HG02798 (cell line): ENCODE measurements around the gene C20orf96.
A peak's percentile ranks its signal among the peaks of the same experiment; 100 is the strongest.
"Not testable (repeated sequence)": the region's sequence is repeated elsewhere in the genome, so short reads cannot be mapped to it uniquely, and the experiment has no call there.

Source experiments
- ATAC-seq: cut with Tn5 transposase; IDR thresholded peaks from one replicate; pipeline ENCODE4 v1.9.1; 2021; ENCODE audit warnings: mild to moderate bottlenecking; ENCODE audit not compliant: unreplicated experiment, poor library complexity

The C20orf96 gene

DNA sequence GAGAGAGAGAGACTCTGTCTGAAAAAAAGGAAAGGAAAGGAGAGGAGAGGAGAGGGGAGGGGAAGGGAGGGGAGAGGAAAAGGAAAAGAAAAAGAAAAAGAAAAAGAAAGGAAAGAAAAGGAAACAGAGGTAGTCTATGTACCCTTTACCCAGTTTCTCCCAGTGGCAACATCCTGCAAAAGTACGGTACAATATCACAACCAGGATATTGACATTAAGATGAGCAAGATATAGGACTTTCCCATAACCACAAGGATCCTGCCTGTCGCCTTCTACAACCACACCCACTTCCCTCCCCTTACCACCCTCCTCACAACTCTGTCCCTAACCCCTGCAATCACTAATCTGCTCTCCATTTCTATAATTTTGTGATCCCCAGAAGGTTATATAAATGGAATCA is 4.0 kb downstream of the C20orf96 start:
- ATAC-seq: no peak

DNA sequence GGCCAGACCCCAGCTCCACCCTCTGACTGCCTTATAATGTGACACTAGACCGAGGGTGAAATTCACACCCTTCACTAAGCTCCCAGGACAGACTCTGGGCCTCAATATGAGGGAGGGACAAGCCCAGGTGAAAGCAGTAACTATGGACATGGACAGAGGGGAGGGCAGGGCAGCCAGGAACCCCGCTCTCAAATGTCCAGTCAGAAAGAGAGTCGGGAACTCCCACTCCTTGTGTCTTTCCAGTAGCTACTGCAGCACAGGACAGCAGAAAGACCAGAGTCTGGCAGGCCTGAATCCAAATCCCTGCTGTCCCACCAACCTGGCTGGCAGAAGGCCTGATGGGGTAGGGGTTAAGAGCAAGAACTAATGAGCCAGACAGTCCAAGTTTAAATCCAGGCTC is 6.4 kb downstream of the C20orf96 start:
- ATAC-seq: no peak

DNA sequence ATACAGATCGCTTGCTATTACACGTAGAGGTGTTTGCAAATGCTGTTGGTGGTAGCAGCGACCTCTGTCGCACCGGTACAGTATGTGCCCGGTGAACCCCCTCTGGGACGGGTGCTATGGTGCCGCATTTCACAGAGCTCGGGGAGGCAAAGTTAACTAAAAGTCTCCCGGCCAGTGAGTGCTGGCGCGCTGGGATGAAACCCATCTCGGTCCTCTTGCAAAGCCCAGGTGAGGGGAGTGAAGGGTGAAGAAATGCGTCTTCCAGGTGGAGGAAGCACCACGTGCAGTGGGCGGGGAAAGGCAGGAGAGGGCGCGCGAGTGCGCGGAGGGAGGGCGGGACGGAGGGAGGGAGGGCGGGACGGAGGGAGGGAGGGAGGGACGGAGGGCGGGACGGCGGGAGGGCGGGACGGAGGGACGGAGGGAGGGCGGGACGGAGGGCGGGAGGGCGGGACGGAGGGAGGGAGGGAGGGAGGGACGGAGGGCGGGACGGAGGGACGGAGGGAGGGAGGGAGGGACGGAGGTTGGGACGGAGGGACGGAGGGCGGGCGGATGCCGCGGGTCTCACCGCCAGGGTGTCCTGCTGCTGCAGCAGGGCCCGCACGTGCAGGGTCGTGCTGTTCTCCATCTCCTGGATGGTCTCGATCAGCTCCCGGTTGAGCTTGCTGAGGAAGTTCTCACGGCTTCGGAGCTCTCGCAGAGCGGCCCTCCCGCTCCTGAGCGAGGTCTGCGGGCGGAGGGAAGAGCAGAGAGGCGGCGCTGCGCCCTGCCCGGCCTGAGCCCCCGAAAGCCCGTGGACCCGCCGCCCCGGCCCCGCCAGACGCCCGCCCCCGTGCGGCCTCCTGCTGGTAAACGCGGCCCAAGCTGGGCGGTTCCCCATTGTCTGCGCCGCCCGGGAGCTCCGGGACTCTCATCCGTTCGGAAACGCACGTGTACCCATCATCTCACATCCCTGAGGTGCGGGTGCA is 11.7 kb downstream of the C20orf96 start:
- no peak for ATAC-seq

DNA sequence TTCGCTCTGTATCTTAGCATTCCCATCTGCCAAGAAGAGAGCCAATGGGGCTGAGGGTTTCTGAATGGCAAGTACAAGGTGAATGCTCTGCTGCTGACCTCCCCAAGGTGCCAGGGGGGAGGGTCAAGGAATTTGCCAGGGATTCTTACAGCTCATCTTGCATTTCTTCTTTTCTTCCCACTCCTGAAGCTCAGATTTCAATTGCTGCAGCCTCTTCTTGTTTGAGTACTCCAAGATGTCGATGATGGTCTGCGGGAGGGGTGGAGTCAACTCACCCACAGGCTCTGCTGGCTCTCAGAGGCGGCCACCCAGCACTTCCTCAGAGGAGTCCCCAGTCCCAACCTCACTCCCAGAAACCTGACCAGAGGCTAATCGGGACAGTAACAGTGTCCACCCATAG is 12.4 kb downstream of the C20orf96 start:
- ATAC-seq: no peak

DNA sequence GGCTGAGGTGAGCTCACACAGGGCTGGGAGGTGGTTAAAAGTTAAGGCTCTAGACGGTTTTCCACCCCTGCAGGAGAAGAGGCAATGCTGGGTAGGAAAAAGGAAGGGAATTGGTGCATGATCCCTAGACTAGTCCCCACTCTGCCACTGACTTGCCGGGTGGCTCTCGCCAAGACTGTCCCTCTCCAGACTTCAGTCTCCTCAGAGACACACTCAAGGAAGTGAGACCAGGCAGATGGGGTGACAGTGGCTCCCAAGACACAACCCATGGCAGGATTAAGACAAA is 13.1 kb downstream of the C20orf96 start:
- ATAC-seq: no peak

DNA sequence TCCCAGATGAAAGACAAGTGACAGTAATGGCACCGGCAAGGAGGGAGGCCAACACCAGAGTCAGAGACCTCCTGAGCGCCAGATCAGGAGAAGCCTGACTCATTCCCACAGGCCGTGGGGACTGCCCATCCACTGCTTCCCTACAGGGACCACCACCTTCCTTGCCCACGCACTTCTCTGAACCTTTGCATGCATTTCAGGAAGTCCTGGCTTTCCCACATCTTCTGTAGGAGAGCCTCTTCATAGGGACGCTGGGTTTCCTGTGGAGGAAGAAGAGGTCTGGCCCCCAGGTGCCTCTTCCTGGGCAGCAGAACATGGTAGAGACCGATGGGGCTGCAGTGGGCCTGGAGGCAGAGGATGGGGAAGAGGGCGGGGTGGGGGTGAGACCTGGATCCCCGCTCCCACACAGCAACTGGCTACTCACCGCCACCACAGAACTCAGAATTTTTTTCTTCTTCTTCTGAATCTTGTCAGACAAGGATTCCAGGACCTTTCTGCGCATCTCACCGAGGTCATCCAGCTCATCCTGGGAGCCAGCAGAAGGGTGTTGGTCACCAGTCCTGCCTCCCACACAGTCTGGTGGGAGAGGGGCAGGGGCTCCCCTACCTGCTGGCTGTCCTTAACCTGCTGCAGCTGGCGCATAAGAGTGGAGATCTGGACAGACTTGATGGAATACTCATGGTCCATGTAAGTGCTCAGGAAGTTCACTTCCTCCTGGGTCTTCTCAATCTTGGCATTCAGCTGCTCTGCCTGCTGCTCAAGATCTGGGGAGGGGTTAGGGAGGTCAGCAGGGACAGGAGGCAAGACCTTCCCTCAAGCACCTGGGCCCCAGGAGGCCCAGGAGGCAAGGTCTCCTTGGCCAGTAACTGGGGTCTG is 13.7 kb downstream of the C20orf96 start:
- no peak for ATAC-seq

DNA sequence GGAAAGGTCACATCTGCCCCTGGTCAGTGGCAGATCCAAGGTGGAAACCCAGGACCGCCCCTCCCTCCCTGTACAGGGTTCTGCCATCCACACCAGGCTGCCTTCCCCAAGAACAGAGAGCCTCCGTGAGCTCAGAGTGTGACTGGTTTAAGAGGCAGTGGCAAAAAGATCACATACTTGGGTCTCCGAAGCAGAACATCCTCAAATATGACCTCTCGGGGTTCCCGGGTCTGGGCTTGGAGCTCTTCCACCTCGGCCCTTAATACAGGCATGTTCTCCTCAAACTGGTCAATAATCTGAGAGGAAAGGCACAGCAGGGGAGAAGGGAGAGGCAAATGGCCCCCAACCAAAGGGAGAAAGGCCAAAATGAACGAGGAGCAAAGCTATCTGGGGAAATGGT is 14.8 kb downstream of the C20orf96 start:
- no peak for ATAC-seq

DNA sequence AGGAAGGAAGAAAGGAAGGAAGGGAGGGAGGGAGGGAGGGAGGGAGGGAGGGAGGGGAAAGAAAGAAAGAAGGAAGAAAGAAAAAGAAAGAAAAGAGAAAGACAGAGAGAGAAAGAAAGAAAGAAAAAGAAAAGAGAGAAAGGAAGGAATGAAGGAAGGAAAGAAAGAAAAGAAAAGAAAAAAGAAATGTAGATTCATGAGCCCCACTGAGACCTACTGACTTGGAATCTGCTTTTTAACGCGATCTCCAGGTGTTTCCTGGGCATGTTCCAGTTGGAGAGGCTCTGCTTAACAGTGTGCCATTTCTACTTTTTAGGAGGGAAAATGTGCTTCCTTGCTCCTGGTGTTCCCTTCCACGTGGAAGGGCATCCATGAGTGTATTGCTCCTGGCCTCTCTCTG is 16.7 kb downstream of the C20orf96 start:
- no peak for ATAC-seq

DNA sequence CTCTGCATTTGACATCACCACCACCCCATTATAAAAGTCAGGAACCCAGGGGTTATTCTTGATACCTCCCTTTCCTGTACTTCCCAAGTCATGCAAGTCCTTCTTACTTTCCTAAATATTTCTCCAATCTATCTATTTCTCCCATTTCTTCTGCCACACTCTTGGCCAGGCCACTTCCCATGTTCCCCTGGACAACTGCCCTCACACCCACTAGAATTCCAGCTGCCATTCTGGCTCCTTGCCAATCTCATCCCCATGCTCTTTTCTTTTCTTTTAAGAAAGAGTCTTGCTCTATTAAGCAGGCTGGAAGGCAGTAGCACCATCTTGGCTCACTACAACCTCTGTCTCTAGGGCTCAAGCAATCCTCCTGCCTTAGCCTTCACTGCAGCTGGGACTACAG is 17.8 kb downstream of the C20orf96 start:
- no peak for ATAC-seq

DNA sequence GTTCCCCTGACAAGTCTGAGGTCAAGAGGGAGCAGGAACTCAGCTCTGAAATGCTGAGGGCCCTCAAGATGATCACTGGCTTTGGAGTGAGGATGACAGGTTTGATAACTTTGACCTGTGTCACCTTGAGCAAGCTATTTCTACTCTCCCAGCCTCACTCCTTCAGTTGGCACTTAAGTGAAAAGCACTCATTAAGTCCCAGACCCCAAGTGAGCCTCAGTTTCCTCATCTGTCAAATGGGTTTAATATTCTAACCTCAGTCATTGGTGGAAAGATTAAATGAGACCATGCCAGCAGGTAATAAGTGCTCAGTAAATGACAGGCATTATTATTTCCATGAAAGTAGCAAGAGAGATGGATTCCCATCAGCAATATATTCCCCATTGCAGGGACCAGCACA is 19.0 kb downstream of the C20orf96 start:
- no peak for ATAC-seq

DNA sequence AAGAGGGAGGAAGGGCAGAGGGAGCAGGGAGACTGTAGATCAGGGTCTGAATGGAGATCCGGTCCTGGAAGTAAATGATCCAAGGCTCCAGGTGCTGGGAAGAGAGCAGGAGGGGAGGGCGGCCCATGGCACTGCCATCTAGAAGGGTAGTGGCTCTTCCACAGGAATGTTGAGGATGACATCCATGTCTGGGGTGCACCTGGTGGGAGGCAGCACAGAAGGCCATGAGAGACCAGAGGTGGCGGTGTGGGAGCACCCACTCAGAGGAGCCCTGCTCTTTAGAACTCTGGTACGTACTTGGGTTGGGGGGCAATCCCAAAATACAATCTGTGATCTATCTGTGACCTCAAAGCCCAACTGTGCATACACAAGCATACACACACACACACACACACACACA is 19.5 kb downstream of the C20orf96 start:
- no peak for ATAC-seq

DNA sequence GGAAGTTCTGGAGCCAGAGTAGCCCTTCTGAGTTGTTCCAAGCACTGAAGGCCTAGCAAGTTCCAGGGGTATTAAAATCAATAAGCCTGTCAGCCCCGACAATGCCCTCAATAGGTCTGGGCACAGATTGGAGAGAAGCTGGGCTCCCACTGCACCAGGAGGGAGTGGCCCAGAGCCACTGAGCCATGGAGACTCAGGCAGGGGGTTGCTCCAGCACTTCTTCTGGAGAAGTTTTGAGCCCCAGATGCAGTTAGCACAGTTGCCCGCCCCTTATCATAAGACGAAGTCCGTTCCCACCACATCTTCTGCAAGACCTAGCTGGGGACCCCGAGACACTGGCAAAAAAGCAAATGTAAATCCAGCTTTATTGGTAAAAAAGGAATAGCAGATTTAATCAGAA is 20.0 kb downstream of the C20orf96 start:
- no peak for ATAC-seq

DNA sequence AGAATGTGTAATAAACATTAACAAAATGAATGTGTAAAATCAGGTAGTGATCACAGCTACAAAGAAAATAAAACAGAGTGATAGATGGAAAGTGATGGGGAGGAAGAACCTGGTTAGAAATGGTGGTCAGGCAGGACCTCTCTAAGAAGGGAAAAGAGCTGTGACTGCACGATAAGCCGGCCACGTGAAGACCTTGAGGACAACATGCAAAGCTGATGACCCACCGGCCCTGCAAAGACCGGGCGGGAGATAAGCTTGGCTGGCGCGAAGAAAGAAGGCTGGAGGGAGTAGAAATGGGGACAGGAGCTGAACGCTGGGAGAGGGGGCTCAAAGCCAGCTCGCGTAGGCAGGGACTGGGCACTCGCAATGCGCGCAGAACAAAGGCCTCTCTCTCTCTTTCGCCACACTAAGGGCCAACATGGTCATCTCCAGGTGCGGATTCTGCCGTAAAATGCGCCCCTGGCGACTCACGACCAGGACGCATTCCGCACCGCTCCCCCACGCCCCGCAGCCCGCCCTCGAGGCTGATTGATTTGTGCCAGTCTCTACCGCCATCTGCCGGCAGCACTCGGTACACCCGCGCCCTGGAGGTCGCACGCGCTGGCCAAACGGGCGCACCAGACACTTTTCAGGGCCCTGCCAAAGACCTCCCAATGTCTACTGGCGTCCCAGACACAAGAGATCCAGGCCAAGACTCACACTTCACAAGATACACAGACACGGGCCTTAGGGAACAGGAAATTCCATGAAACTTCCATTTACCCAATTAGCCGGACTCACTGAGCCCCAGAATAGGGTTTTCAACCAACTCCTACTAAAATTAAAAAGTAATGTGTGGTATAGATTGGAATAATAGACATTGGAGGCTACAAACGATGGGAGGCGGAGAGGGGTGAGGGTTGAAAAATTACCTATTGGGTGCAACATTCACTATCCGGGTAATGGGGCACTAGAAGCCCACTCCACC is 23.7 kb downstream of the C20orf96 start:
- ATAC-seq: peak; percentile 93

DNA sequence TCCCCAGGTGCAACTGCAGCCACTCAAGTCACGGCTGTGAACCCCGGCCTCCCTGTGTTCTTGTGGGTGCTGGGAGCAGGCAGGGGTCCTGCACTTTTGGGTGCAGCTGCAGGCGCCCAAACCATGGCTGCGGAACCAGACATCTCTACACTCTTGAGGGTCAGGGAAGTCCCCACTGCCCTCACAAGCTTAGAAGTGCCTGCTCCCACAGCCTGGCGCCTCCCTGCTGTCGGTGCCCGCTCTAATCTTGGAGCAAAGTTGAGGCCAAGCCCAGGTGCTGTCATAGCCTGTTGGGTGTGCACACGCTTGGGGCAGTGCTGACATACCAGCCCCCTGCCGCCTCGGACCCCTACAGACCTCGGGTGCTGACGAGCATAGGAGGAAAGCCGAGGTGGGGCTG is 26.8 kb downstream of the C20orf96 start:
- no peak for ATAC-seq

DNA sequence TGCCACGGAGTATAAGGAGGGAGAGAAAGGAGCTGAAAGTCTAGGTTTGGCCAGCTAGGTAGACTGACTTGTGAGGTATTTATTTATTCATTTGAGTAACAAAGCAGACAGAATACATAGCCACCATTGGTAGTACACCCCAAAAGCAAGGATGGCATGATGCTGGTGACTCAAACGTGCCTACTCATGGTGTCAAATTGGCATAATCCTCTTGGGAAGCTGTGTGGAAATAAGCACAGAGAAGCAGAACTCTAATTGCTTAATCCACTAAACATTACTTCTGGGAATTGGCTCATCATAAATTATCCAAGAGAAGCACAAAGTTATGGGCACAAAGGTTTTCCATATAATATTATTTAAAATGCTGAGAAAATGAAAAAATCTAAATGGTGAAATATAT is 30.6 kb downstream of the C20orf96 start:
- ATAC-seq: no peak

DNA sequence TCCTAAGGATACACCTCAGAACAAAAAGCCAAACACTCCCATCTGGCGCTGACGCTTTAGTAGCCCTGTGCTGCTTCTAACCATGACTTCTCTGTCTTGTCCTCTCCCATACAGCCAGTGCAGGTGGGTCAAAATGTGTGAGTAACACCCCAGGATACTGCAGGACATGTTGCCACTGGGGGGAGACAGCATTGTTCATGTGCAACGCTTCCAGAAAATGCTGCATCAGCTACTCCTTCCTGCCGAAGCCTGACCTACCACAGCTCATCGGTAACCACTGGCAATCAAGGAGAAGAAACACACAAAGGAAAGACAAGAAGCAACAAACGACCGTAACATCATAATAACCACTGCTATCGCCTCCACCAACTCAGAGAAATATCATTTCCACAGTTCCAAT is 31.6 kb downstream of the C20orf96 start:
- no peak for ATAC-seq

DNA sequence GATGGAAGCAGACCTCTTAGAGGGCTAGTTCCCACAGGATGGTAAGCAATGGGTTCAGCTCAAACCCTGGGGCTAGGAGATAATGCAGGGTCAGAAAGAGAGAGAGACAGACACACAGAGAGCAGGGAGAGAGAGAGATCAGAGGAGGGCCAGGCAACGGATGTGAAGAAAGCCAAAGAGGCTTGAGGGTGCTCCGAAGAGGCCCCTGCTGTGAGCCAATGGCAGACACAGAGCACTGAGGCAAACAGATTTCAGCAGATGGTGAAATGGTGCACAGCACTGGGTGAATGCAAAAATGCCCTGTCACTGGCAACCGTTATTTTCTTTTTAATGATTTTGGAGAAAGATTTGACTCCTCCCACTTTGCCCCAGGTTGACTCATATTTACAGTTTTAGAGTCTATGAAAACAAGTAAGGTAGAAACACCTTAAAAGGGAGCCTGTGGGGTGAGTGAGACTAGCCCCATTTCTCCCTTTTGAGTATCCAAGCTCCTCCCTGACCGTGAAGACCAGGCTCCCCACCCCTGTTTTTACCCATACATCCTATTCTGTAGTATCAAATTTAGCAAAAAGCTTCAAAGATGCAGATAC is 32.2 kb downstream of the C20orf96 start:
- no peak for ATAC-seq

DNA sequence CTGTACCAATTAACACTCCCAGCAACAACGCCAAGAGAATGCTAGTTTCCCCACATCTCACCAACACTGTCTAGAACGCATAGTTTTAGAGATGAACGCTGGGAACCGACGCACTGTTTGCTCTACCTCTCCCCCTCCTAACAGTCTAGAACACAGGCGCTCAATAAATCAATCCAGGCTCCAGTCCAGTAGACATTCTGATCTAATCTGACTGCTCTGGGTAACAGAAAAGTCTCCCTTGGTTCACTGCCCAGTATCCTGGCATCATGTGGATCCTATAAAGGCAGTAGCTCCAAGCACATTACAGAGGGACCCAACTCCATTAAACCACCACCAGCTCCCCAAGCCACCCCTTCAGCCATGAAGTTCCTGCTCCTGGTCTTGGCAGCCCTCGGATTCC is 33.1 kb downstream of the C20orf96 start, which contains the start of gene DEFB132:
Gene DEFB132 (plus strand): TSS at position 306 of the 400 bp plus-strand sequence. CDS start 55 bp downstream, at position 361.
- ATAC-seq: no peak

DNA sequence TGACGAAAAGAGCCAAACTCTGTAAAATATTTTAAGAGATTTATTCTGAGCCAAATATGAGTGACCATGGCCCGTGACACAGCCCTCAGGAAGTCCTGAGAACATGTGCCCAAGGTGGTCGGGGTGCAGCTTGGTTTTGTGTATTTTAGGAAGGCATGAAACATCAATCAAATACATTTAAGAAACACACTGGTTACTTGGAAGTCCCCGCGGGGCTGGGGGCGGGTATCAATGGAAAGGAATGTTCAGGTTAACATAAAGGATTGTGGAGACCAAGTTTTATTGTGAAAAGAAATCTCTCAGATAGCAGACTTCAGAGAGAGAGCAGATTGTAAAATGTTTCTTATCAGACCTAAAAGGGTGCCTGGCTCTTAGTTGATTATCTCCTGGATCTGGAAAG is 37.1 kb downstream of the C20orf96 start:
- not testable (repeated sequence) for ATAC-seq

DNA sequence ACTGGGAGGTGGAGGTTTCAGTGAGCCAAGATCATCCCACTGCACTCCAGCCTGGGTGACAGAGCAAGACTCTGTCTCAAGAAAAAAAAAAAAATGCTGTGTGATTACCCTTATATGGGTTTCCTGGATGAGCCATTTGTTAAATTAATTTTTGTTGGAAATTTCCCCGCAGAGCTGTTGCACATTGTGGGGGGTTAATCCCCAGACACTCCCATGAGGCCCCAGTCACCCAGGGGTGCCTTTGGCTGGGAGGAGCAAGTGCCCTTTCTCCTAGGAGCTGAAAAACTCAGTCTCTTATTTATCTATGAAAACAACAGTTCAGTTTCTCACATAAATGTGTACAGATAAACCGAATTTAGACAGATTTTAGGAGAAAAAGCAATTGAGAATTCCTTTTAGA is 37.7 kb downstream of the C20orf96 start:
- ATAC-seq: no peak
